Glutamatergic neuron (in vitro differentiated cells): ENCODE data around the gene MISP. TPM values are rescaled to one million over a fixed set of nuclear protein-coding genes. Genes with fewer than 3 reads are reported as not detected.
A peak's percentile ranks its signal among the peaks of the same experiment; 100 is the strongest.

Experiments
- DNase-seq: peaks from one replicate; pipeline ENCODE4 v3.0.0; 2022
- H3K27ac Mint-ChIP-seq: one replicate; pipeline ENCODE4 v1.8.0; 2020; ENCODE audit warnings: mild to moderate bottlenecking, mixed read lengths, inconsistent platforms; ENCODE audit not compliant: unreplicated experiment
- H3K27me3 Mint-ChIP-seq: one replicate; pipeline ENCODE4 v1.8.0; 2020; ENCODE audit warnings: mild to moderate bottlenecking, moderate library complexity, mixed read lengths, inconsistent platforms; ENCODE audit not compliant: unreplicated experiment
- H3K36me3 Mint-ChIP-seq: one replicate; pipeline ENCODE4 v1.8.0; 2020; ENCODE audit warnings: mild to moderate bottlenecking, mixed read lengths, inconsistent platforms; ENCODE audit not compliant: unreplicated experiment
- H3K4me1 Mint-ChIP-seq: one replicate; pipeline ENCODE4 v1.8.0; 2020; ENCODE audit warnings: mild to moderate bottlenecking, low read depth, mixed read lengths, inconsistent platforms; ENCODE audit not compliant: unreplicated experiment
- H3K4me3 Mint-ChIP-seq: one replicate; pipeline ENCODE4 v1.8.0; 2020; ENCODE audit warnings: mild to moderate bottlenecking, mixed read lengths, inconsistent platforms; ENCODE audit not compliant: unreplicated experiment
- H3K9me3 Mint-ChIP-seq: one replicate; pipeline ENCODE4 v1.8.0; 2020; ENCODE audit warnings: mild to moderate bottlenecking, moderate library complexity, mixed read lengths, inconsistent platforms; ENCODE audit not compliant: unreplicated experiment
- CTCF ChIP-seq: fragments of 200-600 bp; sonication (generic); IDR thresholded peaks from one replicate; pipeline ENCODE4 v1.5.0; 2021; ENCODE audit not compliant: partially characterized antibody, unreplicated experiment
- total RNA-seq: library from RNA; stranded (reverse); fragmentation: NEBNext Ultra II Directional; extraction: Animal tissue kit (Norgen Biotek cat#: 25700); gene quantifications from one replicate; pipeline ENCODE4 v1.2.1, GENCODE V29; 2021; ENCODE audit not compliant: unreplicated experiment

Gene MISP
- total RNA-seq, 1 donor from 2014 or later = 1.1 TPM

- peaks cover 22% of the 10 kb centered on the region for H3K27me3 Mint-ChIP-seq
- H3K4me3 Mint-ChIP-seq = peak within 1 kb of the TSS; percentile 75
- H3K27ac Mint-ChIP-seq = peak within 1 kb of the TSS; percentile 82
- peak; percentile 86 for DNase-seq
- no peak for TF ChIP-seq CTCF
- H3K9me3 Mint-ChIP-seq = peaks cover 20% of the 10 kb centered on the region
- peaks cover 13% of the 10 kb centered on the region for H3K4me1 Mint-ChIP-seq
- no peaks in the 10 kb centered on the region for H3K36me3 Mint-ChIP-seq
These were observed 42.5 kb upstream of the MISP start, which contains the start of gene PALM for GRCh38 chr19:708154-709143. TSS of gene PALM (plus strand) at chr19:708935. CDS start at chr19:709147, 212 bp downstream.

- Mint-ChIP-seq H3K36me3 (no peaks in the 10 kb centered on the region), H3K4me1 (peaks cover 13% of the 10 kb centered on the region)
- DNase-seq = peak; percentile 68
These were observed 41.5 kb upstream of the MISP start for GRCh38 chr19:709196-709964.

GRCh38 chr19:709965-710571 is 40.8 kb upstream of the MISP start:
- Mint-ChIP-seq H3K27ac (peak overlapping the region; percentile 98), H3K9me3 (peaks cover 20% of the 10 kb centered on the region), H3K4me1 (peaks cover 13% of the 10 kb centered on the region), H3K36me3 (no peaks in the 10 kb centered on the region), H3K4me3 (peak overlapping the region; percentile 71), H3K27me3 (peaks cover 22% of the 10 kb centered on the region)
- no peak for TF ChIP-seq CTCF
- DNase-seq = peak; percentile 84

More at GRCh38 chr19:709196-709964, 41.5 kb upstream of the MISP start:
- peak overlapping the region; percentile 75 for H3K4me3 Mint-ChIP-seq
- peak overlapping the region; percentile 82 for H3K27ac Mint-ChIP-seq
- H3K27me3 Mint-ChIP-seq = peaks cover 22% of the 10 kb centered on the region
- H3K9me3 Mint-ChIP-seq = peaks cover 20% of the 10 kb centered on the region
- TF ChIP-seq CTCF = no peak

- DNase-seq = peak; percentile 80
- Mint-ChIP-seq H3K27ac (peak overlapping the region; percentile 98), H3K36me3 (peaks cover 5% of the 10 kb centered on the region), H3K27me3 (peaks cover 25% of the 10 kb centered on the region), H3K4me1 (peaks cover 17% of the 10 kb centered on the region), H3K4me3 (peak overlapping the region; percentile 94), H3K9me3 (peaks cover 24% of the 10 kb centered on the region)
- no peak for TF ChIP-seq CTCF
These were observed 40.1 kb upstream of the MISP start for GRCh38 chr19:710767-711166.
